ENCODE data around the gene ZNF446.

ZNF446 gene

GRCh38 chr19:58509731-58510083 lies 33.6 kb downstream of the ZNF446 start:
- in situ Hi-C loops (cut with HindIII; ENCODE audit: low sequenced_read_pairs), result no loop called here
- no peak for TF ChIP-seq CTCF (IDR thresholded peaks at IDR 0.05; ENCODE audit: low read depth, low read length, missing control alignments)
- no peak for DNase-seq (ENCODE audit: low read depth)
- no peak overlapping the region for H3K4me3 ChIP-seq (ENCODE audit: low read depth, low read length)

- H3K4me3 ChIP-seq (ENCODE audit: low read depth, low read length), result no peak overlapping the region
- DNase-seq (ENCODE audit: low read depth), result no peak
- no peak for TF ChIP-seq CTCF (IDR thresholded peaks at IDR 0.05; ENCODE audit: low read depth, low read length, missing control alignments)
- in situ Hi-C loops (cut with HindIII; ENCODE audit: low sequenced_read_pairs), result no loop called here
These were observed 34.1 kb downstream of the ZNF446 start for GRCh38 chr19:58510084-58510862.

- no peak for TF ChIP-seq CTCF (IDR thresholded peaks at IDR 0.05; ENCODE audit: low read depth, low read length, missing control alignments)
- in situ Hi-C loops (cut with HindIII; ENCODE audit: low sequenced_read_pairs), result no loop called here
- DNase-seq (ENCODE audit: low read depth), result no peak
- H3K4me3 ChIP-seq (ENCODE audit: low read depth, low read length), result no peak within 1 kb of the TSS
These were observed 35.4 kb downstream of the ZNF446 start, which contains the start of gene SLC27A5 for GRCh38 chr19:58511353-58512208. SLC27A5 (minus strand) TSS chr19:58511992; CDS start chr19:58511955, 37 bp downstream.

GRCh38 chr19:58513213-58513693 lies 37.1 kb downstream of the ZNF446 start:
- no peak for TF ChIP-seq CTCF (IDR thresholded peaks at IDR 0.05; ENCODE audit: low read depth, low read length, missing control alignments)
- in situ Hi-C loops (cut with HindIII; ENCODE audit: low sequenced_read_pairs), result no loop called here
- DNase-seq (ENCODE audit: low read depth), result no peak
- H3K4me3 ChIP-seq (ENCODE audit: low read depth, low read length), result no peak overlapping the region

- in situ Hi-C loops (cut with HindIII; ENCODE audit: low sequenced_read_pairs), result no loop called here
- TF ChIP-seq CTCF (IDR thresholded peaks at IDR 0.05; ENCODE audit: low read depth, low read length, missing control alignments), result peak; percentile 79
- peak overlapping the region; percentile 28 for H3K4me3 ChIP-seq (ENCODE audit: low read depth, low read length)
- DNase-seq (ENCODE audit: low read depth), result peak; percentile 52
These were observed 37.8 kb downstream of the ZNF446 start for GRCh38 chr19:58513694-58514563.

GRCh38 chr19:58514564-58515022 lies 38.4 kb downstream of the ZNF446 start:
- peak overlapping the region; percentile 28 for H3K4me3 ChIP-seq (ENCODE audit: low read depth, low read length)

More at GRCh38 chr19:58514564-58515022, 38.4 kb downstream of the ZNF446 start:
- no peak for DNase-seq (ENCODE audit: low read depth)
- in situ Hi-C loops (cut with HindIII; ENCODE audit: low sequenced_read_pairs), result no loop called here
- no peak for TF ChIP-seq CTCF (IDR thresholded peaks at IDR 0.05; ENCODE audit: low read depth, low read length, missing control alignments)

All from astrocyte of the cerebellum (primary cell).